Panc1 (cell line): ENCODE measurements around the gene UBE2E2.

Experiments used
- POLR2AphosphoS5 ChIP-seq: IDR thresholded peaks from 2 replicates; pipeline ENCODE4 v1.6.1; 2012; ENCODE audit warnings: mild to moderate bottlenecking, low read depth, low read length, moderate library complexity
- TF ChIP-seq, protein P1 (sequence below): fragments of 450-650 bp; IDR thresholded peaks from 2 replicates; pipeline ENCODE4 v1.5.1; 2017; ENCODE audit warnings: mild to moderate bottlenecking
- TF ChIP-seq, protein P2 (sequence below), 2 experiments: IDR thresholded peaks; 2 replicates each; pipeline ENCODE4 v1.6.1; 2011 to 2012; ENCODE audit warnings: low read depth in 2 of 2, control low read depth in 1 of 2, low read length in 1 of 2, mild to moderate bottlenecking in 1 of 2, moderate library complexity in 1 of 2; ENCODE audit not compliant: insufficient read depth in 1 of 2

DNA sequence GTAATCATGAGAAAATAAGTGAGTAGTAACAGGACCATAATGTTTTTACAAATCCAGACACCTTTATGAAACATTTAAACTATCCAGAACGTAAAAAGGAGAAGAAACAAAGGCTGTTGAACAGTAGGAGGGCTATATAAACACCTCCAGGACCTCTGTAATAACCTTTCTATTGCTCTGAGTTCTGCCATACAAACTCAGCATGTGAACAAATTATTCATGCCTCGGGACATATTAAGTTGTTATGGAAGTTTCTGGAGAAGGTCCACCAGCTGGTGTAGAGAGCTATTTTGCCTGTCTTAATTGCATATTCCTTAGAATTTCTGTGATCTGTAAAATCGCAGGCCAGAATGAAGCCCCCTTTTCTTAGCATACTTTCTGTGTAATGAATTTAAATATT is 256.3 kb downstream of the UBE2E2 start:
- TF ChIP-seq, protein P1, sequence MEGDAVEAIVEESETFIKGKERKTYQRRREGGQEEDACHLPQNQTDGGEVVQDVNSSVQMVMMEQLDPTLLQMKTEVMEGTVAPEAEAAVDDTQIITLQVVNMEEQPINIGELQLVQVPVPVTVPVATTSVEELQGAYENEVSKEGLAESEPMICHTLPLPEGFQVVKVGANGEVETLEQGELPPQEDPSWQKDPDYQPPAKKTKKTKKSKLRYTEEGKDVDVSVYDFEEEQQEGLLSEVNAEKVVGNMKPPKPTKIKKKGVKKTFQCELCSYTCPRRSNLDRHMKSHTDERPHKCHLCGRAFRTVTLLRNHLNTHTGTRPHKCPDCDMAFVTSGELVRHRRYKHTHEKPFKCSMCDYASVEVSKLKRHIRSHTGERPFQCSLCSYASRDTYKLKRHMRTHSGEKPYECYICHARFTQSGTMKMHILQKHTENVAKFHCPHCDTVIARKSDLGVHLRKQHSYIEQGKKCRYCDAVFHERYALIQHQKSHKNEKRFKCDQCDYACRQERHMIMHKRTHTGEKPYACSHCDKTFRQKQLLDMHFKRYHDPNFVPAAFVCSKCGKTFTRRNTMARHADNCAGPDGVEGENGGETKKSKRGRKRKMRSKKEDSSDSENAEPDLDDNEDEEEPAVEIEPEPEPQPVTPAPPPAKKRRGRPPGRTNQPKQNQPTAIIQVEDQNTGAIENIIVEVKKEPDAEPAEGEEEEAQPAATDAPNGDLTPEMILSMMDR, result no peak
- TF ChIP-seq, protein P2, sequence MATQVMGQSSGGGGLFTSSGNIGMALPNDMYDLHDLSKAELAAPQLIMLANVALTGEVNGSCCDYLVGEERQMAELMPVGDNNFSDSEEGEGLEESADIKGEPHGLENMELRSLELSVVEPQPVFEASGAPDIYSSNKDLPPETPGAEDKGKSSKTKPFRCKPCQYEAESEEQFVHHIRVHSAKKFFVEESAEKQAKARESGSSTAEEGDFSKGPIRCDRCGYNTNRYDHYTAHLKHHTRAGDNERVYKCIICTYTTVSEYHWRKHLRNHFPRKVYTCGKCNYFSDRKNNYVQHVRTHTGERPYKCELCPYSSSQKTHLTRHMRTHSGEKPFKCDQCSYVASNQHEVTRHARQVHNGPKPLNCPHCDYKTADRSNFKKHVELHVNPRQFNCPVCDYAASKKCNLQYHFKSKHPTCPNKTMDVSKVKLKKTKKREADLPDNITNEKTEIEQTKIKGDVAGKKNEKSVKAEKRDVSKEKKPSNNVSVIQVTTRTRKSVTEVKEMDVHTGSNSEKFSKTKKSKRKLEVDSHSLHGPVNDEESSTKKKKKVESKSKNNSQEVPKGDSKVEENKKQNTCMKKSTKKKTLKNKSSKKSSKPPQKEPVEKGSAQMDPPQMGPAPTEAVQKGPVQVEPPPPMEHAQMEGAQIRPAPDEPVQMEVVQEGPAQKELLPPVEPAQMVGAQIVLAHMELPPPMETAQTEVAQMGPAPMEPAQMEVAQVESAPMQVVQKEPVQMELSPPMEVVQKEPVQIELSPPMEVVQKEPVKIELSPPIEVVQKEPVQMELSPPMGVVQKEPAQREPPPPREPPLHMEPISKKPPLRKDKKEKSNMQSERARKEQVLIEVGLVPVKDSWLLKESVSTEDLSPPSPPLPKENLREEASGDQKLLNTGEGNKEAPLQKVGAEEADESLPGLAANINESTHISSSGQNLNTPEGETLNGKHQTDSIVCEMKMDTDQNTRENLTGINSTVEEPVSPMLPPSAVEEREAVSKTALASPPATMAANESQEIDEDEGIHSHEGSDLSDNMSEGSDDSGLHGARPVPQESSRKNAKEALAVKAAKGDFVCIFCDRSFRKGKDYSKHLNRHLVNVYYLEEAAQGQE (IDR thresholded peaks at IDR 0.05; ENCODE audit: insufficient read depth in 1 of 2, low read depth in 2 of 2, low read length in 1 of 2), result no peak
- TF ChIP-seq POLR2AphosphoS5, result no peak
